Esophagus squamous epithelium (tissue), 4 donors: Measurements from ENCODE around the gene TSPEAR.

Experiments
- CTCF ChIP-seq, 6 experiments: fragments of 450-650 bp in 4 of 6; fragments of 200-600 bp in 2 of 6; sonication (generic) in 2 of 6; IDR thresholded peaks; one replicate each; pipeline ENCODE4 v1.5.1; 2016 to 2019; ENCODE audit warnings: antibody characterized with exemption in 6 of 6, mild to moderate bottlenecking in 4 of 6, moderate library complexity in 4 of 6
- POLR2A ChIP-seq, 4 donors: fragments of 450-650 bp; IDR thresholded peaks; one replicate each; pipeline ENCODE4 v1.6.1; 2017; ENCODE audit warnings: antibody characterized with exemption in 4 of 4, mild to moderate bottlenecking in 4 of 4, moderate library complexity in 3 of 4

GRCh38 chr21:44530903-44531605, 180.3 kb downstream of the TSPEAR start:
- TF ChIP-seq CTCF (IDR thresholded peaks at IDR 0.05) (no peak), POLR2A (IDR thresholded peaks at IDR 0.05) (no peak)
